ENCODE measurements around the gene MBNL2.

DNA sequence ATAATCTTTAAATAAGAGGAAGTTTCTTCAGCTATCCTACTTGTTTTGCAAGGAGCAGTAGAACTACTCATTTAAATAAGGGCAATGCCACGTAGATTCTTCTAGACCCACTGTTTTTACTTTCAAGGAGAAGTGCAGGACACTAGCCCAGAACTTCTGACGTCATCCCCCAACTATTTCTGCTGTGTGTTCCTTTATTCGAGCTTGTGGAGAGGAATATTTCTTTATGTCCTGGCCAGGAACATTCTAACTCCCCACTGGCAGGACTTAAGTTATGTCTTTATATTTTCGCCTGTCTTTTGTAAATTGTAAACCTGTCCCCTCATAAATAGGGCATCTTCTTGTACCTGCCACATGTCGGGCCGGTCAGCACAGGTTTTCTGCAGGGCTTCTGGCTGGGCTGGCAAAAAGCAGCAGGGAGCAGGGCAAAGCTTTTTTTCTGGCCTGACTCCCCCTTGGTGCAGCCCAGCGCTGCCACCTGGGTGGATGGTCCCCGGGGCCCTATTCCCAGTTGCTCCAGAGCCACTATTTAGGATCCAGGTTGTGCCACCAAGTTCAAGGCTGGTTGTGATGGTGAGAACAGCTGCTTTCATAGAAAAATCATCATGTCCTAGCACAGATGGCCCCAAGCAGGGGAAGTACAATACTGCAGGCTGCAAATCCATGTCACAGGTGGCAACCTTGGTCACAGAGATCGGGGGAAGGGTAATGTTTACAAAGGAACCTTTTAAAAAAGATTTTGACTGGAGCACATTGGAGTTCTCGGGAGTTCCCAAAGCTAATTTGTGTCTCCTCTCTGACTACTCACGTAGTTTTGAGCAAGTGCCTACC lies 1.8 kb downstream of the MBNL2 start:
- TF ChIP-seq HCFC1 (IDR thresholded peaks at IDR 0.05; ENCODE audit: low read length) (no peak), TARDBP (IDR thresholded peaks at IDR 0.05; ENCODE audit: borderline replicate concordance) (no peak)
- TF ChIP-seq, protein P1, sequence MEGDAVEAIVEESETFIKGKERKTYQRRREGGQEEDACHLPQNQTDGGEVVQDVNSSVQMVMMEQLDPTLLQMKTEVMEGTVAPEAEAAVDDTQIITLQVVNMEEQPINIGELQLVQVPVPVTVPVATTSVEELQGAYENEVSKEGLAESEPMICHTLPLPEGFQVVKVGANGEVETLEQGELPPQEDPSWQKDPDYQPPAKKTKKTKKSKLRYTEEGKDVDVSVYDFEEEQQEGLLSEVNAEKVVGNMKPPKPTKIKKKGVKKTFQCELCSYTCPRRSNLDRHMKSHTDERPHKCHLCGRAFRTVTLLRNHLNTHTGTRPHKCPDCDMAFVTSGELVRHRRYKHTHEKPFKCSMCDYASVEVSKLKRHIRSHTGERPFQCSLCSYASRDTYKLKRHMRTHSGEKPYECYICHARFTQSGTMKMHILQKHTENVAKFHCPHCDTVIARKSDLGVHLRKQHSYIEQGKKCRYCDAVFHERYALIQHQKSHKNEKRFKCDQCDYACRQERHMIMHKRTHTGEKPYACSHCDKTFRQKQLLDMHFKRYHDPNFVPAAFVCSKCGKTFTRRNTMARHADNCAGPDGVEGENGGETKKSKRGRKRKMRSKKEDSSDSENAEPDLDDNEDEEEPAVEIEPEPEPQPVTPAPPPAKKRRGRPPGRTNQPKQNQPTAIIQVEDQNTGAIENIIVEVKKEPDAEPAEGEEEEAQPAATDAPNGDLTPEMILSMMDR (IDR thresholded peaks at IDR 0.05 in 2 of 3, conservative IDR thresholded peaks at IDR 0.05 in 1 of 3; ENCODE audit: control insufficient read depth in 2 of 3, extremely low read depth in 1 of 3, insufficient read depth in 1 of 3, low read depth in 3 of 3, low read length in 3 of 3): no peak
- TF ChIP-seq, protein P2, sequence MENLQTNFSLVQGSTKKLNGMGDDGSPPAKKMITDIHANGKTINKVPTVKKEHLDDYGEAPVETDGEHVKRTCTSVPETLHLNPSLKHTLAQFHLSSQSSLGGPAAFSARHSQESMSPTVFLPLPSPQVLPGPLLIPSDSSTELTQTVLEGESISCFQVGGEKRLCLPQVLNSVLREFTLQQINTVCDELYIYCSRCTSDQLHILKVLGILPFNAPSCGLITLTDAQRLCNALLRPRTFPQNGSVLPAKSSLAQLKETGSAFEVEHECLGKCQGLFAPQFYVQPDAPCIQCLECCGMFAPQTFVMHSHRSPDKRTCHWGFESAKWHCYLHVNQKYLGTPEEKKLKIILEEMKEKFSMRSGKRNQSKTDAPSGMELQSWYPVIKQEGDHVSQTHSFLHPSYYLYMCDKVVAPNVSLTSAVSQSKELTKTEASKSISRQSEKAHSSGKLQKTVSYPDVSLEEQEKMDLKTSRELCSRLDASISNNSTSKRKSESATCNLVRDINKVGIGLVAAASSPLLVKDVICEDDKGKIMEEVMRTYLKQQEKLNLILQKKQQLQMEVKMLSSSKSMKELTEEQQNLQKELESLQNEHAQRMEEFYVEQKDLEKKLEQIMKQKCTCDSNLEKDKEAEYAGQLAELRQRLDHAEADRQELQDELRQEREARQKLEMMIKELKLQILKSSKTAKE (IDR thresholded peaks at IDR 0.05; ENCODE audit: low read depth, poor library complexity, severe bottlenecking): no peak

Data from GM12878 (cell line).